K562 (cell line): ENCODE results near the gene UBAP2. TPM values are rescaled to one million over a fixed set of nuclear protein-coding genes. Genes with fewer than 3 reads are reported as not detected.

Experiments used
- ATAC-seq: fragments of 200-7000 bp; cut with Tn5 transposase; 3 replicates; pipeline ENCODE4 v1.9.1; 2020; ENCODE audit warnings: moderate library complexity
- BruUV-seq: library from RNA; stranded (reverse); fragments of 400-500 nt; replicated peaks from 2 replicates; lab custom pipeline; 2021; lab: Mats Ljungman, UMichigan
- CTCF ChIA-PET: fragments of 300-600 bp; formaldehyde crosslinking; extraction: SDS; loops from one replicate; lab custom pipeline; 2021; ENCODE audit warnings: low intra/inter-chr PET ratio; lab: Yijun Ruan, JAX
- POLR2A ChIA-PET: fragments of 300-600, 350-650 bp; sonication (Branson Sonifier 250); formaldehyde crosslinking; extraction: SDS; loops from one replicate; lab custom pipeline; 2021; ENCODE audit warnings: antibody characterized with exemption, inconsistent platforms; lab: Yijun Ruan, JAX
- DNase-seq, 4 experiments: peaks; one replicate each; pipeline versions ENCODE4 v3.0.0 to v3.0.0-alpha.2; 2011 to 2018; ENCODE audit warnings: low spot score in 3 of 4, mixed read lengths in 3 of 4; ENCODE audit errors: extremely low read depth in 1 of 4
- FAIRE-seq: peaks from 2 replicates; lab custom pipeline; 2011; peaks lifted over from hg19 to GRCh38; lab: Jason Lieb, UNC
- H2AFZ ChIP-seq: 2 replicates; pipeline ENCODE4 v1.6.0; 2011; ENCODE audit warnings: low read depth, low read length, control low read depth, inconsistent platforms
- H3K27ac ChIP-seq: fragments of 200-600 bp; 3 replicates; pipeline ENCODE4 v1.8.0; 2011; ENCODE audit warnings: low read depth, mild to moderate bottlenecking, control low read depth, inconsistent platforms, low read length, moderate library complexity, mixed read lengths; ENCODE audit errors: extremely low read depth
- H3K27me3 ChIP-seq, 2 experiments: fragments of 300-600 bp in 1 of 2; 2 replicates in 1 of 2; 3 replicates in 1 of 2; pipeline versions ENCODE4 v1.6.0 to v1.8.0; 2011; ENCODE audit warnings: inconsistent platforms in 2 of 2, low read length in 2 of 2, mild to moderate bottlenecking in 1 of 2, mixed read lengths in 1 of 2, moderate library complexity in 1 of 2; ENCODE audit not compliant: control insufficient read depth in 2 of 2, insufficient read depth in 2 of 2
- H3K36me3 ChIP-seq: fragments of 300-600 bp; 3 replicates; pipeline ENCODE4 v1.8.0; 2011; ENCODE audit warnings: mild to moderate bottlenecking, low read length, inconsistent platforms; ENCODE audit not compliant: control insufficient read depth, insufficient read depth
- H3K4me1 ChIP-seq, 2 experiments: fragments of 200-600 bp in 1 of 2; replicated peaks in 1 of 2; 2 replicates in 1 of 2; 3 replicates in 1 of 2; pipeline versions ENCODE4 v1.5.1 to v1.8.0; 2011; ENCODE audit warnings: inconsistent platforms in 2 of 2, low read length in 2 of 2, mild to moderate bottlenecking in 1 of 2, mixed read lengths in 1 of 2, moderate library complexity in 1 of 2; ENCODE audit not compliant: control insufficient read depth in 2 of 2, insufficient read depth in 2 of 2
- H3K4me2 ChIP-seq: 2 replicates; pipeline ENCODE4 v1.6.1; 2011; ENCODE audit warnings: low read length, control low read depth, inconsistent platforms, mixed read lengths; ENCODE audit not compliant: insufficient read depth
- H3K4me3 ChIP-seq: fragments of 200-600 bp; sonication (generic), shearing (Covaris generic); 2 replicates; pipeline ENCODE4 v1.5.1; 2016; ENCODE audit warnings: control low read depth, inconsistent platforms
- H3K79me2 ChIP-seq: fragments of 200-600 bp; 3 replicates; pipeline ENCODE4 v1.8.0; 2011; ENCODE audit warnings: low read length, inconsistent platforms; ENCODE audit not compliant: control insufficient read depth, insufficient read depth
- H3K9ac ChIP-seq, 2 experiments: 2 replicates each; pipeline versions ENCODE4 v1.6.0 to v1.6.1; 2011; ENCODE audit warnings: low read depth in 2 of 2, low read length in 2 of 2, control low read depth in 1 of 2, inconsistent platforms in 1 of 2, mild to moderate bottlenecking in 1 of 2, mixed read lengths in 1 of 2; ENCODE audit not compliant: insufficient read depth in 1 of 2
- H3K9me1 ChIP-seq: one replicate; pipeline ENCODE4 v1.6.0; 2011; ENCODE audit warnings: inconsistent platforms, mild to moderate bottlenecking, low read length, moderate library complexity; ENCODE audit not compliant: control insufficient read depth, insufficient read depth
- H3K9me3 ChIP-seq: replicated peaks from 2 replicates; pipeline ENCODE4 v1.5.1; 2011; ENCODE audit warnings: low read depth, low read length, inconsistent platforms; ENCODE audit not compliant: control insufficient read depth, insufficient read depth
- H4K20me1 ChIP-seq: replicated peaks from 2 replicates; pipeline ENCODE4 v1.6.1; 2011; ENCODE audit warnings: low read length, inconsistent platforms, mixed read lengths; ENCODE audit not compliant: control insufficient read depth, insufficient read depth
- ELF2 ChIP-seq: fragments of 250-450 bp; sonication (Bioruptor Pico); IDR thresholded peaks from 2 replicates; pipeline ENCODE4 v1.5.0; 2021; ENCODE audit warnings: mild to moderate bottlenecking
- ETS2 ChIP-seq: IDR thresholded peaks from 2 replicates; pipeline ENCODE4 v1.6.1; 2016; ENCODE audit warnings: borderline replicate concordance, missing genetic modification characterization, mild to moderate bottlenecking, moderate library complexity, missing compliant biosample characterization; ENCODE audit not compliant: poor library complexity, severe bottlenecking
- FOXK2 ChIP-seq, 2 experiments: fragments of 450-650 bp; IDR thresholded peaks in 1 of 2; conservative IDR thresholded peaks in 1 of 2; 2 replicates each; pipeline ENCODE4 v1.6.1; 2016; ENCODE audit warnings: low read depth in 2 of 2, mild to moderate bottlenecking in 1 of 2
- GTF2B ChIP-seq: IDR thresholded peaks from 2 replicates; pipeline ENCODE4 v1.6.1; 2011; ENCODE audit not compliant: insufficient read length; ENCODE audit errors: extremely low read depth
- HNRNPH1 ChIP-seq: fragments of 200-400 bp; formaldehyde crosslinking; optimal IDR thresholded peaks from 2 replicates; pipeline ENCODE3; 2017; ENCODE audit warnings: low read depth, mild to moderate bottlenecking, low read length, moderate library complexity
- ID3 ChIP-seq, 2 experiments: fragments of 250-450 bp in 1 of 2; fragments of 450-650 bp in 1 of 2; sonication (Bioruptor Pico) in 1 of 2; IDR thresholded peaks; 2 replicates each; pipeline versions ENCODE4 v1.6.1 to v1.8.0; 2016 to 2021; ENCODE audit warnings: mild to moderate bottlenecking in 2 of 2, moderate library complexity in 2 of 2, missing compliant biosample characterization in 1 of 2, missing genetic modification characterization in 1 of 2
- LARP7 ChIP-seq: fragments of 450-650 bp; IDR thresholded peaks from 2 replicates; pipeline ENCODE4 v1.6.1; 2016
- MCM5 ChIP-seq: fragments of 450-650 bp; IDR thresholded peaks from 2 replicates; pipeline ENCODE4 v1.6.1; 2016; ENCODE audit warnings: low read depth
- PML ChIP-seq: IDR thresholded peaks from 2 replicates; pipeline ENCODE4 v1.6.1; 2012; ENCODE audit warnings: low read length, inconsistent platforms
- SAFB ChIP-seq: fragments of 200-400 bp; formaldehyde crosslinking; IDR thresholded peaks from 2 replicates; pipeline ENCODE4 v1.6.1; 2017; ENCODE audit warnings: low read depth, low read length, borderline replicate concordance
- SETDB1 ChIP-seq: IDR thresholded peaks from one replicate; pipeline ENCODE4 v1.6.1; 2012; ENCODE audit warnings: low read length, control low read depth, inconsistent platforms
- SMAD3 ChIP-seq: fragments of 450-650 bp; formaldehyde crosslinking; conservative IDR thresholded peaks from 2 replicates; pipeline ENCODE4 v1.4.0; 2020; ENCODE audit warnings: mild to moderate bottlenecking
- SRSF1 ChIP-seq: fragments of 200-400 bp; formaldehyde crosslinking; IDR thresholded peaks from 2 replicates; pipeline ENCODE4 v1.6.1; 2017; ENCODE audit warnings: mild to moderate bottlenecking, low read depth, low read length, moderate library complexity
- TBL1XR1 ChIP-seq, 2 experiments: IDR thresholded peaks; 2 replicates each; pipeline ENCODE4 v1.6.1; 2012; ENCODE audit warnings: improper control_type of control experiment in 2 of 2, low read length in 2 of 2, mild to moderate bottlenecking in 1 of 2
- ZBED1 ChIP-seq: IDR thresholded peaks from 2 replicates; pipeline ENCODE4 v1.6.1; 2014
- ZNF217 ChIP-seq: sonication (generic); formaldehyde crosslinking; IDR thresholded peaks from 2 replicates; pipeline ENCODE4 v1.8.0; 2022; ENCODE audit warnings: mild to moderate bottlenecking, missing genetic modification reagents
- ZNF384 ChIP-seq: IDR thresholded peaks from 2 replicates; pipeline ENCODE4 v1.6.1; 2012; ENCODE audit warnings: low read depth, low read length, improper control_type of control experiment
- ZNF707 ChIP-seq: fragments of 250-450 bp; sonication (Bioruptor Pico); conservative IDR thresholded peaks from 2 replicates; pipeline ENCODE4 v1.8.0; 2022; ENCODE audit warnings: inconsistent platforms, mild to moderate bottlenecking, moderate library complexity
- WGBS: fragments of 100-300 bp; shearing (Covaris generic); methylation state at CpG from one replicate; pipeline ENCODE4 v1.1.6; 2016; ENCODE audit warnings: low coverage, mixed read lengths; ENCODE audit not compliant: insufficient coverage; ENCODE audit errors: missing lambda C conversion rate; 5-methylcytosine and 5-hydroxymethylcytosine counted together
- in situ Hi-C: fragments of 300-500 bp; cut with MboI; formaldehyde crosslinking; loops from 4 replicates; pipeline ENCODE4 v1.15.0; 2018; ENCODE audit warnings: inconsistent platforms, mixed read lengths
- intact Hi-C: fragments of 100-400 bp; cut with micrococcal nuclease; formaldehyde crosslinking; loops from 2 replicates; pipeline ENCODE4 v1.14.2; 2022
- polyA plus RNA-seq, 8 experiments: library from polyadenylated mRNA; depleted of rRNA in 4 of 8; stranded (reverse) in 5 of 8; unstranded in 3 of 8; fragments of >200 nt; fragmentation: Nextera tagmentation in 2 of 8; fragmentation: Illumina TruSeq in 1 of 8; extraction: Ambion mirVana in 2 of 8; extraction: Trizol in 1 of 8; gene quantifications; 2 replicates each; pipeline versions ENCODE4 v1.2.1 to v1.2.3, GENCODE V29; 2011 to 2014; ENCODE audit warnings: inconsistent platforms in 1 of 8, missing spikeins in 1 of 8
- total RNA-seq, 7 experiments: library from RNA; depleted of rRNA in 6 of 7; stranded (reverse); fragments of >200 nt in 6 of 7; fragmentation: Illumina TruSeq in 2 of 7; extraction: Trizol in 2 of 7; gene quantifications; 2 replicates each; pipeline versions ENCODE4 v1.2.1 to v1.2.3, GENCODE V29; 2011 to 2021; ENCODE audit warnings: low replicate concordance in 1 of 7

The UBAP2 gene
- total and polyA plus RNA-seq, 9 of the 15 experiments (the other 6 are each of a cell fraction or from before 2014, with no cell fraction given) = 8.7 to 47.9 (median 18.7) TPM

- TF ChIP-seq ID3 (CRISPR knock-in tag; IDR thresholded peaks at IDR 0.05) (no peak), ID3 (tag; IDR thresholded peaks at IDR 0.05) (no peak), TBL1XR1 (IDR thresholded peaks at IDR 0.05; ENCODE audit: low read length in 2 of 2) (no peak), HNRNPH1 (no peak), ZNF707 (CRISPR knock-in tag) (no peak), ZBED1 (no peak), ETS2 (no peak), SETDB1 (no peak)
- TF ChIP-seq, all 486 proteins: peak for 0
Observed at GRCh38 chr9:34069831-34070230, 21.1 kb upstream of the UBAP2 start (continued).

- H3K36me3 ChIP-seq = no peaks in the 10 kb centered on the region
- H3K27me3 ChIP-seq = no peaks in the 10 kb centered on the region
- no peaks in the 10 kb centered on the region; a peak in 1 of 5 replicates for H3K4me1 ChIP-seq
- no peaks in the 10 kb centered on the region for H4K20me1 ChIP-seq
- no peak overlapping the region for H2AFZ ChIP-seq
- ChIA-PET POLR2A (interaction anchor here (1.8 kb wide), 1 partner anchor 17 kb away, joined by 5 read pairs; the partner anchor contains the start of gene UBAP2), CTCF (no interaction called here)
- no peak for DNase-seq
- no peaks in the 10 kb centered on the region for H3K79me2 ChIP-seq
- no peak for FAIRE-seq
- no peak overlapping the region for H3K27ac ChIP-seq
- BruUV-seq = no TSS peak
- H3K4me2 ChIP-seq = no peak overlapping the region
- 25% methylated on average over 1 of the region's 3 CpGs for WGBS
- TF ChIP-seq SRSF1 = no peak
- no peak for TF ChIP-seq PML
- TF ChIP-seq SMAD3 (CRISPR knock-in tag) = no peak
- TF ChIP-seq FOXK2 (conservative IDR thresholded peaks at IDR 0.05 in 1 of 2, IDR thresholded peaks at IDR 0.05 in 1 of 2; ENCODE audit: low read depth in 2 of 2) = no peak
- no peak for TF ChIP-seq LARP7
- no peak for TF ChIP-seq MCM5
- no peak for TF ChIP-seq SAFB
- no peak for TF ChIP-seq ELF2
- no peak for TF ChIP-seq ZNF384
- no peak for TF ChIP-seq GTF2B
- no peak for TF ChIP-seq ZNF217 (CRISPR knock-in tag)
- H3K9me3 ChIP-seq = no peaks in the 10 kb centered on the region
- H3K4me3 ChIP-seq = no peak overlapping the region
- in situ Hi-C loops = no loop called here
- no peaks in the 10 kb centered on the region for H3K9me1 ChIP-seq
- ATAC-seq = no peak
- H3K9ac ChIP-seq = no peak overlapping the region
- intact Hi-C loops = no loop called here
Observed at GRCh38 chr9:34065541-34065940, 16.9 kb upstream of the UBAP2 start.
